GM12865 (cell line): ENCODE data around the gene KATNIP.

ENCODE experiments used
- DNase-seq: peaks from one replicate; pipeline ENCODE4 v3.0.0; 2010; ENCODE audit warnings: low read depth
- H3K4me3 ChIP-seq: 2 replicates; pipeline ENCODE4 v1.5.1; 2011; ENCODE audit warnings: mild to moderate bottlenecking, low read depth, low read length, control low read depth
- TF ChIP-seq, protein P1 (sequence below): IDR thresholded peaks from 2 replicates; pipeline ENCODE4 v1.5.1; 2011; ENCODE audit warnings: low read length, control low read depth, low read depth, inconsistent platforms; ENCODE audit not compliant: insufficient read depth; ENCODE audit errors: missing control alignments

KATNIP gene

DNA sequence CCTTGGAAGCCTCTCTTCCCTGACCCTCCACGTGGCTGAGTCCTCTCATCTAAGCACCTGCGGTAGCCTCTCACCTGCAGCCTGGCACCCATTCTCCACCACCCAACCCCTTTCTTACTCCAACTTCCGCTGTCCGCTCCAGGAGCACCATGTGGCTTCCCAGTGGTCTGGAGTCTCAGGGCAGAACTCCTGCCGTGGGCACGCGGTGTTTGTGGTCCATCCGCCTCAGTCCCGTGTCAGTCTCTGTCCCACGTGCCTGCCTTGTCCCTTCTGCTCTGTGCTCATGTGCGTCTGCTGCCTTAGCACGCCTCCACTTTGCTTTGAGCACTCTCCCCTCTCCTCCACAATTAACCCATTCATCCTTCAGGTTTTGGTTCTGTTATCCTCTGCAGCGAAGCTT, 49.7 kb downstream of the KATNIP start:
- no peak for DNase-seq
- no peak overlapping the region for H3K4me3 ChIP-seq
- TF ChIP-seq, protein P1, sequence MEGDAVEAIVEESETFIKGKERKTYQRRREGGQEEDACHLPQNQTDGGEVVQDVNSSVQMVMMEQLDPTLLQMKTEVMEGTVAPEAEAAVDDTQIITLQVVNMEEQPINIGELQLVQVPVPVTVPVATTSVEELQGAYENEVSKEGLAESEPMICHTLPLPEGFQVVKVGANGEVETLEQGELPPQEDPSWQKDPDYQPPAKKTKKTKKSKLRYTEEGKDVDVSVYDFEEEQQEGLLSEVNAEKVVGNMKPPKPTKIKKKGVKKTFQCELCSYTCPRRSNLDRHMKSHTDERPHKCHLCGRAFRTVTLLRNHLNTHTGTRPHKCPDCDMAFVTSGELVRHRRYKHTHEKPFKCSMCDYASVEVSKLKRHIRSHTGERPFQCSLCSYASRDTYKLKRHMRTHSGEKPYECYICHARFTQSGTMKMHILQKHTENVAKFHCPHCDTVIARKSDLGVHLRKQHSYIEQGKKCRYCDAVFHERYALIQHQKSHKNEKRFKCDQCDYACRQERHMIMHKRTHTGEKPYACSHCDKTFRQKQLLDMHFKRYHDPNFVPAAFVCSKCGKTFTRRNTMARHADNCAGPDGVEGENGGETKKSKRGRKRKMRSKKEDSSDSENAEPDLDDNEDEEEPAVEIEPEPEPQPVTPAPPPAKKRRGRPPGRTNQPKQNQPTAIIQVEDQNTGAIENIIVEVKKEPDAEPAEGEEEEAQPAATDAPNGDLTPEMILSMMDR, result no peak
